Endodermal cell (in vitro differentiated cells): ENCODE measurements around the gene RCAN3. TPM values are rescaled to one million over a fixed set of nuclear protein-coding genes. Genes with fewer than 3 reads are reported as not detected.

Source experiments
- DNase-seq: peaks from one replicate; pipeline ENCODE4 v3.0.0-alpha.2; 2017
- H3K27ac ChIP-seq: 2 replicates; pipeline ENCODE4 v1.5.1; 2013; ENCODE audit warnings: mild to moderate bottlenecking, low read depth, low read length, moderate library complexity
- H3K27me3 ChIP-seq: 2 replicates; pipeline ENCODE4 v1.6.1; 2013; ENCODE audit warnings: mild to moderate bottlenecking, low read length, moderate library complexity; ENCODE audit not compliant: insufficient read depth, control insufficient read depth, poor library complexity, severe bottlenecking
- H3K36me3 ChIP-seq: 2 replicates; pipeline ENCODE4 v1.7.0; 2013; ENCODE audit warnings: mild to moderate bottlenecking, low read length, moderate library complexity; ENCODE audit not compliant: control insufficient read depth, insufficient read depth
- H3K4me1 ChIP-seq: one replicate; pipeline ENCODE4 v1.7.0; 2013; ENCODE audit warnings: low read length; ENCODE audit not compliant: control insufficient read depth, insufficient read depth
- H3K4me3 ChIP-seq: 2 replicates; pipeline ENCODE4 v1.5.1; 2013; ENCODE audit warnings: mild to moderate bottlenecking, low read length, moderate library complexity
- H3K9ac ChIP-seq: 2 replicates; pipeline ENCODE4 v1.6.1; 2013; ENCODE audit warnings: mild to moderate bottlenecking, low read length, moderate library complexity; ENCODE audit not compliant: poor library complexity, severe bottlenecking; ENCODE audit errors: extremely low read depth
- H3K9me3 ChIP-seq: 2 replicates; pipeline ENCODE4 v1.6.1; 2013; ENCODE audit warnings: mild to moderate bottlenecking, low read length, moderate library complexity; ENCODE audit not compliant: control insufficient read depth
- H3K27ac Mint-ChIP-seq: 2 replicates; pipeline ENCODE4 v1.8.0; 2020; ENCODE audit warnings: mixed read lengths
- H3K27me3 Mint-ChIP-seq: 2 replicates; pipeline ENCODE4 v1.8.0; 2021; ENCODE audit warnings: mild to moderate bottlenecking, mixed read lengths; ENCODE audit not compliant: insufficient read depth
- H3K36me3 Mint-ChIP-seq: 2 replicates; pipeline ENCODE4 v1.8.0; 2020; ENCODE audit warnings: low read depth, mixed read lengths
- H3K4me1 Mint-ChIP-seq: 2 replicates; pipeline ENCODE4 v1.8.0; 2020; ENCODE audit warnings: mixed read lengths
- H3K4me3 Mint-ChIP-seq: 2 replicates; pipeline ENCODE4 v1.8.0; 2020; ENCODE audit warnings: mild to moderate bottlenecking, moderate library complexity, mixed read lengths
- H3K9me3 Mint-ChIP-seq: 2 replicates; pipeline ENCODE4 v1.8.0; 2020; ENCODE audit warnings: mild to moderate bottlenecking, mixed read lengths
- CTCF ChIP-seq: fragments of 200-600 bp; sonication (generic); conservative IDR thresholded peaks from 2 replicates; pipeline ENCODE4 v1.5.0; 2021; ENCODE audit warnings: antibody characterized with exemption, mild to moderate bottlenecking
- WGBS, 2 experiments: methylation state at CpG; one replicate each; pipeline versions ENCODE4 v1.1.5 to v1.1.7; 2013; ENCODE audit warnings: missing lambda C conversion rate in 2 of 2, mixed read lengths in 1 of 2; ENCODE audit not compliant: insufficient coverage in 1 of 2, insufficient read length in 1 of 2; 5-methylcytosine and 5-hydroxymethylcytosine counted together
- total RNA-seq, 2 donors: library from RNA; stranded (reverse); fragmentation: NEBNext Ultra II Directional in 1 of 2; extraction: Animal tissue kit (Norgen Biotek cat#: 25700) in 1 of 2; gene quantifications; 2 replicates in 1 of 2; 3 replicates in 1 of 2; pipeline ENCODE4 v1.2.1, GENCODE V29; 2021

RCAN3 gene
- total RNA-seq, 2 donors from 2014 or later, result 31.9 to 36.8 TPM

- Histone ChIP-seq H3K9me3 (no peaks in the 10 kb centered on the region), H3K27me3 (peaks cover 7% of the 10 kb centered on the region), H3K9ac (no peak overlapping the region), H3K4me1 (no peaks in the 10 kb centered on the region), H3K27ac (no peak overlapping the region), H3K36me3 (no peaks in the 10 kb centered on the region), H3K4me3 (no peak overlapping the region)
- Mint-ChIP-seq H3K27ac (no peak overlapping the region), H3K4me1 (no peaks in the 10 kb centered on the region), H3K9me3 (no peaks in the 10 kb centered on the region), H3K36me3 (no peaks in the 10 kb centered on the region), H3K4me3 (no peak overlapping the region), H3K27me3 (peaks cover 10% of the 10 kb centered on the region)
- no peak for TF ChIP-seq CTCF
- DNase-seq, result no peak
- WGBS, 2 experiments, result 69 to 80% methylated on average over 2 to 3 of the region's 3 CpGs
Measured at GRCh38 chr1:24589200-24589599, 86.6 kb downstream of the RCAN3 start.

Other genes with a start within 250 kb of the RCAN3 start
- gene GRHL3, start 183.5 kb upstream of the RCAN3 start, total RNA-seq, result 1 to 10 TPM; 1.8 to 2.5 TPM
- 10 to 100 TPM; 16.6 to 16.9 TPM for gene STPG1, start 89.1 kb upstream of the RCAN3 start, total RNA-seq
- gene NIPAL3, start 87.0 kb upstream of the RCAN3 start, total RNA-seq, result 1 to 10 TPM; 4.7 to 5.5 TPM
- under 1 TPM; 0.15 to 0.42 TPM for gene NCMAP, start 53.3 kb downstream of the RCAN3 start, total RNA-seq
- gene SRRM1, start 140.5 kb downstream of the RCAN3 start, total RNA-seq, result 100 to 1,000 TPM; 233 to 293 TPM
- gene CLIC4, start 242.6 kb downstream of the RCAN3 start, total RNA-seq, result 100 to 1,000 TPM; 119 to 146 TPM